Liver (tissue), 9 donors: ENCODE measurements around the gene YWHAB. TPM values are rescaled to one million over a fixed set of nuclear protein-coding genes. Genes with fewer than 3 reads are reported as not detected.

ENCODE experiments used
- DNase-seq: peaks from one replicate; pipeline ENCODE4 v3.0.0-alpha.2; 2017; ENCODE audit warnings: low spot score
- H3K27ac ChIP-seq, 2 donors: one replicate each; pipeline ENCODE4 v1.7.0; 2013; ENCODE audit warnings: inconsistent platforms in 2 of 2, low read length in 2 of 2, control low read depth in 1 of 2, low read depth in 1 of 2, mild to moderate bottlenecking in 1 of 2
- H3K27me3 ChIP-seq, 4 donors: one replicate each; pipeline versions ENCODE4 v1.6.1 to v1.7.0; 2013; ENCODE audit warnings: low read length in 3 of 4, inconsistent platforms in 1 of 4, mild to moderate bottlenecking in 1 of 4, moderate library complexity in 1 of 4; ENCODE audit not compliant: control insufficient read depth in 4 of 4, insufficient read depth in 4 of 4
- H3K36me3 ChIP-seq, 4 donors: one replicate each; pipeline versions ENCODE4 v1.6.1 to v1.7.0; 2013; ENCODE audit warnings: low read length in 3 of 4, mild to moderate bottlenecking in 3 of 4, low read depth in 1 of 4, moderate library complexity in 1 of 4; ENCODE audit not compliant: control insufficient read depth in 4 of 4, insufficient read depth in 3 of 4
- H3K4me1 ChIP-seq, 4 donors: one replicate each; pipeline versions ENCODE4 v1.6.1 to v1.7.0; 2013; ENCODE audit warnings: low read length in 3 of 4, mild to moderate bottlenecking in 3 of 4, moderate library complexity in 1 of 4; ENCODE audit not compliant: control insufficient read depth in 4 of 4, insufficient read depth in 4 of 4
- H3K4me3 ChIP-seq, 3 donors: one replicate each; pipeline versions ENCODE4 v1.6.1 to v1.7.0; 2013; ENCODE audit warnings: low read length in 3 of 3, control low read depth in 1 of 3, low read depth in 1 of 3, mild to moderate bottlenecking in 1 of 3
- H3K9ac ChIP-seq, 2 donors: one replicate each; pipeline ENCODE4 v1.7.0; 2013; ENCODE audit warnings: low read length in 2 of 2, mild to moderate bottlenecking in 2 of 2, moderate library complexity in 2 of 2, control low read depth in 1 of 2, low read depth in 1 of 2
- H3K9me3 ChIP-seq, 4 donors: one replicate each; pipeline versions ENCODE4 v1.6.1 to v1.7.0; 2013; ENCODE audit warnings: low read length in 3 of 4; ENCODE audit not compliant: control insufficient read depth in 4 of 4
- EGR1 ChIP-seq, 2 donors: IDR thresholded peaks; 2 replicates each; pipeline ENCODE4 v1.6.1; 2016 to 2018; ENCODE audit warnings: antibody characterized with exemption in 2 of 2, low read depth in 2 of 2
- FOXA1 ChIP-seq: IDR thresholded peaks from 2 replicates; pipeline ENCODE4 v1.6.1; 2016; ENCODE audit warnings: antibody characterized with exemption
- FOXA2 ChIP-seq: IDR thresholded peaks from 2 replicates; pipeline ENCODE4 v1.6.1; 2016; ENCODE audit warnings: antibody characterized with exemption
- GABPA ChIP-seq, 2 donors: IDR thresholded peaks in 1 of 2; conservative IDR thresholded peaks in 1 of 2; 2 replicates each; pipeline ENCODE4 v1.6.1; 2016; ENCODE audit warnings: antibody characterized with exemption in 2 of 2, mild to moderate bottlenecking in 1 of 2, moderate library complexity in 1 of 2
- HNF4A ChIP-seq, 2 donors: conservative IDR thresholded peaks; 2 replicates each; pipeline ENCODE4 v1.6.1; 2016; ENCODE audit warnings: antibody characterized with exemption in 2 of 2, mild to moderate bottlenecking in 2 of 2
- NR2F2 ChIP-seq: IDR thresholded peaks from 2 replicates; pipeline ENCODE4 v1.6.1; 2016; ENCODE audit warnings: antibody characterized with exemption
- SP1 ChIP-seq: IDR thresholded peaks from 2 replicates; pipeline ENCODE4 v1.6.1; 2018; ENCODE audit warnings: antibody characterized with exemption, mild to moderate bottlenecking
- TAF1 ChIP-seq: conservative IDR thresholded peaks from 2 replicates; pipeline ENCODE4 v1.6.1; 2016; ENCODE audit warnings: antibody characterized with exemption, mild to moderate bottlenecking
- WGBS: extraction: QIAGEN DNeasy Blood & Tissue Kit; methylation state at CpG from one replicate; pipeline ENCODE4 v1.1.7; 2013; 5-methylcytosine and 5-hydroxymethylcytosine counted together
- polyA plus RNA-seq, 2 donors: library from polyadenylated mRNA; stranded (reverse) in 1 of 2; unstranded in 1 of 2; fragments of 200-250 nt in 1 of 2; fragments of >200 nt in 1 of 2; fragmentation: Nextera tagmentation in 1 of 2; extraction: Ambion mirVana in 1 of 2; gene quantifications; one replicate each; pipeline versions ENCODE4 v1.2.1 to v1.2.3, GENCODE V29; 2013 to 2015
- total RNA-seq, 2 donors: library from RNA; depleted of rRNA; stranded (reverse); fragments of >200 nt; gene quantifications; one replicate each; pipeline ENCODE4 v1.2.3, GENCODE V29; 2014
- TF ChIP-seq, protein P1 (sequence below): IDR thresholded peaks from 2 replicates; pipeline ENCODE4 v1.6.1; 2016; ENCODE audit warnings: antibody characterized with exemption
- TF ChIP-seq, protein P2 (sequence below): IDR thresholded peaks from 2 replicates; pipeline ENCODE4 v1.6.1; 2016; ENCODE audit warnings: antibody characterized with exemption
- TF ChIP-seq, protein P3 (sequence below): IDR thresholded peaks from 2 replicates; pipeline ENCODE4 v1.6.1; 2016; ENCODE audit warnings: antibody characterized with exemption, mild to moderate bottlenecking
- TF ChIP-seq, protein P4 (sequence below): IDR thresholded peaks from 2 replicates; pipeline ENCODE4 v1.6.1; 2016; ENCODE audit warnings: antibody characterized with exemption
- donor health status: healthy.
- donor health status: healthy.
- donor health status: healthy.
- donor health status: healthy.
- donor health status: healthy.

The YWHAB gene
- total and polyA plus RNA-seq, 4 donors: 41.6 to 86.5 (median 43.3) TPM

DNA sequence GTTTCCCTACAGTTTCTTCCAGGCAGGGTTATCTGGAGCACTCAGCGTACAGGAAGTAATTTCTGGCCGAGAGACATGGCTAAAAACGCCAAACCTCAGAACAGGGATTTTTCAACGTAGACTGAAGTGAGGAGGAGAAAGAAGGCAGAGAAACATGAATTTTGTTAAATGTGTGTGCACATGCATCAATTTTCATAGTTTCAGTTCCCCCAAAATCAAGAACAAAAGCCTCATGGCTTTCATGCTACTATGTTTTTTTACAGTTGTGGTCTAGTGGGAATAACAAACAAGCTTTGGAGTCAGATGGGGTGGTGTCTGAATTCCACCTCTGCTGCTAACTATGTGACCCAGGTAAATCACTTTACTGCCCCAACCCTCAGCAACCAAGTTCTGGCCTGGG is 69.8 kb downstream of the YWHAB start:
- Histone ChIP-seq H3K9ac (no peak overlapping the region), H3K27ac (no peak overlapping the region), H3K4me3 (no peak overlapping the region), H3K27me3 (no peaks in the 10 kb centered on the region), H3K36me3 (peaks cover 0 to 48% (median 35%) of the 10 kb centered on the region in 4 donors), H3K4me1 (peaks cover 0 to 10% (median 9%) of the 10 kb centered on the region in 4 donors), H3K9me3 (no peaks in the 10 kb centered on the region)
- DNase-seq: no peak
- TF ChIP-seq, protein P1, sequence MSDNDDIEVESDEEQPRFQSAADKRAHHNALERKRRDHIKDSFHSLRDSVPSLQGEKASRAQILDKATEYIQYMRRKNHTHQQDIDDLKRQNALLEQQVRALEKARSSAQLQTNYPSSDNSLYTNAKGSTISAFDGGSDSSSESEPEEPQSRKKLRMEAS: no peak
- no peak for TF ChIP-seq HNF4A (conservative IDR thresholded peaks at IDR 0.05)
- TF ChIP-seq FOXA1: no peak
- 80% methylated on average over 4 of the region's 4 CpGs for WGBS

DNA sequence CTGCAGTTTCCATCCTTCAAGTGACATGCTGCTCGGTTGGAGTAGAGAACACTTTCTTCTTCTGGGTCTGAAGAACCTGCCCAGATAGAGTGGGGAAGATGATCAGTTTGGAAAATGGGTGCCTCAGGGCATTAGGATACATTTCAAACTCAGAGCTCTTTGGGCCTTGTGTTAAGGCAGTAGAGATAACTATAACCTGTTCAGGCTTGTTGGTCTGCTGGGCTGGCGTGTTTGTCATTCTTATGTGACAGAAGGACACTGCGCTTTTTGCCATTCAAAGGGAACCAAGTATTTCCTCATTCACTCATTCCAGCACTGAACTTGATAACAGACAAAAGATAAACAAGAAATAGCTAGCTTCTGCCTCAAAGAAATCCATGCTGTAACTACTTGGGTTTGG is 70.9 kb downstream of the YWHAB start:
- H3K27me3 ChIP-seq: no peaks in the 10 kb centered on the region
- no peak overlapping the region for H3K4me3 ChIP-seq
- H3K36me3 ChIP-seq: peaks cover 0 to 37% (median 24%) of the 10 kb centered on the region in 4 donors
- WGBS: 98% methylated on average over 3 of the region's 3 CpGs
- no peaks in the 10 kb centered on the region for H3K9me3 ChIP-seq
- no peak for DNase-seq
- TF ChIP-seq, protein P2, sequence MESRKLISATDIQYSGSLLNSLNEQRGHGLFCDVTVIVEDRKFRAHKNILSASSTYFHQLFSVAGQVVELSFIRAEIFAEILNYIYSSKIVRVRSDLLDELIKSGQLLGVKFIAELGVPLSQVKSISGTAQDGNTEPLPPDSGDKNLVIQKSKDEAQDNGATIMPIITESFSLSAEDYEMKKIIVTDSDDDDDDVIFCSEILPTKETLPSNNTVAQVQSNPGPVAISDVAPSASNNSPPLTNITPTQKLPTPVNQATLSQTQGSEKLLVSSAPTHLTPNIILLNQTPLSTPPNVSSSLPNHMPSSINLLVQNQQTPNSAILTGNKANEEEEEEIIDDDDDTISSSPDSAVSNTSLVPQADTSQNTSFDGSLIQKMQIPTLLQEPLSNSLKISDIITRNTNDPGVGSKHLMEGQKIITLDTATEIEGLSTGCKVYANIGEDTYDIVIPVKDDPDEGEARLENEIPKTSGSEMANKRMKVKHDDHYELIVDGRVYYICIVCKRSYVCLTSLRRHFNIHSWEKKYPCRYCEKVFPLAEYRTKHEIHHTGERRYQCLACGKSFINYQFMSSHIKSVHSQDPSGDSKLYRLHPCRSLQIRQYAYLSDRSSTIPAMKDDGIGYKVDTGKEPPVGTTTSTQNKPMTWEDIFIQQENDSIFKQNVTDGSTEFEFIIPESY: no peak
- TF ChIP-seq GABPA (IDR thresholded peaks at IDR 0.05 in 1 of 2, conservative IDR thresholded peaks at IDR 0.05 in 1 of 2) (no peak), FOXA1 (no peak), TAF1 (no peak), FOXA2 (no peak), HNF4A (conservative IDR thresholded peaks at IDR 0.05) (no peak), NR2F2 (no peak), SP1 (no peak), EGR1 (IDR thresholded peaks at IDR 0.05; ENCODE audit: low read depth in 2 of 2) (no peak)
- TF ChIP-seq, protein P3, sequence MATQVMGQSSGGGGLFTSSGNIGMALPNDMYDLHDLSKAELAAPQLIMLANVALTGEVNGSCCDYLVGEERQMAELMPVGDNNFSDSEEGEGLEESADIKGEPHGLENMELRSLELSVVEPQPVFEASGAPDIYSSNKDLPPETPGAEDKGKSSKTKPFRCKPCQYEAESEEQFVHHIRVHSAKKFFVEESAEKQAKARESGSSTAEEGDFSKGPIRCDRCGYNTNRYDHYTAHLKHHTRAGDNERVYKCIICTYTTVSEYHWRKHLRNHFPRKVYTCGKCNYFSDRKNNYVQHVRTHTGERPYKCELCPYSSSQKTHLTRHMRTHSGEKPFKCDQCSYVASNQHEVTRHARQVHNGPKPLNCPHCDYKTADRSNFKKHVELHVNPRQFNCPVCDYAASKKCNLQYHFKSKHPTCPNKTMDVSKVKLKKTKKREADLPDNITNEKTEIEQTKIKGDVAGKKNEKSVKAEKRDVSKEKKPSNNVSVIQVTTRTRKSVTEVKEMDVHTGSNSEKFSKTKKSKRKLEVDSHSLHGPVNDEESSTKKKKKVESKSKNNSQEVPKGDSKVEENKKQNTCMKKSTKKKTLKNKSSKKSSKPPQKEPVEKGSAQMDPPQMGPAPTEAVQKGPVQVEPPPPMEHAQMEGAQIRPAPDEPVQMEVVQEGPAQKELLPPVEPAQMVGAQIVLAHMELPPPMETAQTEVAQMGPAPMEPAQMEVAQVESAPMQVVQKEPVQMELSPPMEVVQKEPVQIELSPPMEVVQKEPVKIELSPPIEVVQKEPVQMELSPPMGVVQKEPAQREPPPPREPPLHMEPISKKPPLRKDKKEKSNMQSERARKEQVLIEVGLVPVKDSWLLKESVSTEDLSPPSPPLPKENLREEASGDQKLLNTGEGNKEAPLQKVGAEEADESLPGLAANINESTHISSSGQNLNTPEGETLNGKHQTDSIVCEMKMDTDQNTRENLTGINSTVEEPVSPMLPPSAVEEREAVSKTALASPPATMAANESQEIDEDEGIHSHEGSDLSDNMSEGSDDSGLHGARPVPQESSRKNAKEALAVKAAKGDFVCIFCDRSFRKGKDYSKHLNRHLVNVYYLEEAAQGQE: no peak
- TF ChIP-seq, protein P4, sequence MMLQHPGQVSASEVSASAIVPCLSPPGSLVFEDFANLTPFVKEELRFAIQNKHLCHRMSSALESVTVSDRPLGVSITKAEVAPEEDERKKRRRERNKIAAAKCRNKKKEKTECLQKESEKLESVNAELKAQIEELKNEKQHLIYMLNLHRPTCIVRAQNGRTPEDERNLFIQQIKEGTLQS: no peak
- no peak overlapping the region for H3K27ac ChIP-seq
- peaks cover 0 to 15% (median 12%) of the 10 kb centered on the region in 4 donors for H3K4me1 ChIP-seq
- H3K9ac ChIP-seq: no peak overlapping the region

Other genes with a start within 250 kb of the YWHAB start
- 1 to 10 TPM; 2.9 to 7.7 TPM for gene ADA, start 234.0 kb upstream of the YWHAB start, total RNA-seq
- gene ADA, start 234.0 kb upstream of the YWHAB start, polyA plus RNA-seq: 1 to 10 TPM; 2.9 to 3.1 TPM
- 1 to 10 TPM in 1 of 2 donors, not detected in 1; 1.2 TPM for gene CCN5, start 170.3 kb upstream of the YWHAB start, total RNA-seq
- gene CCN5, start 170.3 kb upstream of the YWHAB start, polyA plus RNA-seq: 1 to 10 TPM; 1.9 to 3.6 TPM
- gene KCNK15, start 139.8 kb upstream of the YWHAB start, total RNA-seq: under 1 TPM in 1 of 2 donors, not detected in 1; 0.08 TPM
- under 1 TPM; 0.08 to 0.11 TPM for gene KCNK15, start 139.8 kb upstream of the YWHAB start, polyA plus RNA-seq
- gene RIMS4, start 75.2 kb upstream of the YWHAB start, total RNA-seq: not detected
- not detected for gene RIMS4, start 75.2 kb upstream of the YWHAB start, polyA plus RNA-seq
- gene PABPC1L, start 24.4 kb downstream of the YWHAB start, total RNA-seq: 10 to 100 TPM in 1 of 2 donors, 1 to 10 TPM in 1; 4.7 to 21.0 TPM
- 10 to 100 TPM; 10.6 to 11.3 TPM for gene PABPC1L, start 24.4 kb downstream of the YWHAB start, polyA plus RNA-seq
- gene TOMM34, start 74.7 kb downstream of the YWHAB start, total RNA-seq: 1 to 10 TPM; 4.4 to 5.6 TPM
- 10 to 100 TPM in 1 of 2 donors, 1 to 10 TPM in 1; 10.0 to 12.1 TPM for gene TOMM34, start 74.7 kb downstream of the YWHAB start, polyA plus RNA-seq
- gene STK4, start 80.8 kb downstream of the YWHAB start, total RNA-seq: 10 to 100 TPM; 16.7 to 20.8 TPM
- 10 to 100 TPM in 1 of 2 donors, 1 to 10 TPM in 1; 3.7 to 11.1 TPM for gene STK4, start 80.8 kb downstream of the YWHAB start, polyA plus RNA-seq
- under 1 TPM in 1 of 2 donors, not detected in 1; 0.09 TPM for gene KCNS1, start 215.4 kb downstream of the YWHAB start, total RNA-seq
- under 1 TPM in 1 of 2 donors, not detected in 1; 0.02 TPM for gene KCNS1, start 215.4 kb downstream of the YWHAB start, polyA plus RNA-seq
- not detected for gene WFDC5, start 229.5 kb downstream of the YWHAB start, total RNA-seq
- gene WFDC5, start 229.5 kb downstream of the YWHAB start, polyA plus RNA-seq: not detected
- not detected for gene WFDC12, start 238.8 kb downstream of the YWHAB start, total RNA-seq
- gene WFDC12, start 238.8 kb downstream of the YWHAB start, polyA plus RNA-seq: not detected